ENCODE results near the gene PPP2R2B. TPM values are rescaled to one million over a fixed set of nuclear protein-coding genes. Genes with fewer than 3 reads are reported as not detected.
"Not testable (repeated sequence)": the region's sequence is repeated elsewhere in the genome, so short reads cannot be mapped to it uniquely, and the experiment has no call there.

Gene PPP2R2B
- total RNA-seq, 4 donors from 2014 or later: 9.4 to 29.4 (median 20.7) TPM

GRCh38 chr5:146564007-146564762, 314.4 kb downstream of the PPP2R2B start:
- H3K9me3 ChIP-seq: no peaks in the 10 kb centered on the region
- DNase-seq (ENCODE audit: low spot score in 2 of 2): no peak
- no peaks in the 10 kb centered on the region for H3K36me3 ChIP-seq
- no peak overlapping the region for H3K4me3 ChIP-seq
- H3K27ac ChIP-seq: no peak overlapping the region
- WGBS, 2 donors: 67 to 69% methylated on average over 2 of the region's 2 CpGs
- no peaks in the 10 kb centered on the region for H3K27me3 ChIP-seq
- TF ChIP-seq, protein P1, sequence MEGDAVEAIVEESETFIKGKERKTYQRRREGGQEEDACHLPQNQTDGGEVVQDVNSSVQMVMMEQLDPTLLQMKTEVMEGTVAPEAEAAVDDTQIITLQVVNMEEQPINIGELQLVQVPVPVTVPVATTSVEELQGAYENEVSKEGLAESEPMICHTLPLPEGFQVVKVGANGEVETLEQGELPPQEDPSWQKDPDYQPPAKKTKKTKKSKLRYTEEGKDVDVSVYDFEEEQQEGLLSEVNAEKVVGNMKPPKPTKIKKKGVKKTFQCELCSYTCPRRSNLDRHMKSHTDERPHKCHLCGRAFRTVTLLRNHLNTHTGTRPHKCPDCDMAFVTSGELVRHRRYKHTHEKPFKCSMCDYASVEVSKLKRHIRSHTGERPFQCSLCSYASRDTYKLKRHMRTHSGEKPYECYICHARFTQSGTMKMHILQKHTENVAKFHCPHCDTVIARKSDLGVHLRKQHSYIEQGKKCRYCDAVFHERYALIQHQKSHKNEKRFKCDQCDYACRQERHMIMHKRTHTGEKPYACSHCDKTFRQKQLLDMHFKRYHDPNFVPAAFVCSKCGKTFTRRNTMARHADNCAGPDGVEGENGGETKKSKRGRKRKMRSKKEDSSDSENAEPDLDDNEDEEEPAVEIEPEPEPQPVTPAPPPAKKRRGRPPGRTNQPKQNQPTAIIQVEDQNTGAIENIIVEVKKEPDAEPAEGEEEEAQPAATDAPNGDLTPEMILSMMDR (IDR thresholded peaks at IDR 0.05): no peak
- TF ChIP-seq EP300 (IDR thresholded peaks at IDR 0.05): no peak
- TF ChIP-seq POLR2A (IDR thresholded peaks at IDR 0.05): no peak
- H3K4me1 ChIP-seq: peaks cover 0 to 6% (median 0%) of the 10 kb centered on the region in 4 donors

DNA sequence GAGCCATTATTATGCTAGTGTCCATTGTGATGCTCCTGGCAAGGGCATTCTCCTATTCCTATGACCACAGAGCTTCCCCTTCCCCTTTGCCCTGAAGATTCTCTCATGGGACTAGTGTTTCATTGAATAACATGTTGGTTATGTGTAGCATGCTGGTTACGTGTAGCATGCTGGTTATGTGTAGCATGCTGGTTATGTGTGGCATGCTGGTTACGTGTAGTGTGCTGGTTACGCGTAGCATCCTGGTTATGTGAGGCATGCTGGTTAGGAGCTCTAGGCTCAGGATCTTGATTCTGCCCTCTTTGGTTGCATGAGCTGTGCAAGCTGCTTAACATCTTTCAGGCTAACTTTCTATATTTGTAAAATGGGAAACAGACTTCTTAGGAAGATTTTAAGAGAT, 316.1 kb downstream of the PPP2R2B start:
- no peaks in the 10 kb centered on the region for H3K27me3 ChIP-seq
- no peaks in the 10 kb centered on the region for H3K9me3 ChIP-seq
- no peaks in the 10 kb centered on the region for H3K36me3 ChIP-seq
- TF ChIP-seq EP300 (IDR thresholded peaks at IDR 0.05) (no peak), POLR2A (IDR thresholded peaks at IDR 0.05) (no peak)
- TF ChIP-seq, protein P1 (IDR thresholded peaks at IDR 0.05): no peak
- 92 to 99% methylated on average over 4 of the region's 4 CpGs for WGBS, 2 donors
- H3K4me3 ChIP-seq: no peak overlapping the region
- DNase-seq (ENCODE audit: low spot score in 2 of 2): no peak
- H3K27ac ChIP-seq: no peak overlapping the region
- H3K4me1 ChIP-seq: peaks cover 0 to 6% (median 0%) of the 10 kb centered on the region in 4 donors

GRCh38 chr5:146561711-146562110, 316.8 kb downstream of the PPP2R2B start:
- Histone ChIP-seq H3K27ac (no peak overlapping the region), H3K4me1 (peaks cover 0 to 6% (median 0%) of the 10 kb centered on the region in 4 donors), H3K36me3 (no peaks in the 10 kb centered on the region), H3K27me3 (no peaks in the 10 kb centered on the region), H3K9me3 (no peaks in the 10 kb centered on the region), H3K4me3 (no peak overlapping the region)
- no peak for DNase-seq (ENCODE audit: low spot score in 2 of 2)
- WGBS, 2 donors: 84 to 85% methylated on average over 5 of the region's 5 CpGs
- TF ChIP-seq EP300 (IDR thresholded peaks at IDR 0.05): no peak
- TF ChIP-seq, protein P1 (IDR thresholded peaks at IDR 0.05): no peak
- no peak for TF ChIP-seq POLR2A (IDR thresholded peaks at IDR 0.05)

- TF ChIP-seq POLR2A (IDR thresholded peaks at IDR 0.05) (no peak), EP300 (IDR thresholded peaks at IDR 0.05) (no peak)
- H3K4me3 ChIP-seq: no peak overlapping the region
- DNase-seq (ENCODE audit: low spot score in 2 of 2): no peak
- no peak overlapping the region for H3K27ac ChIP-seq
- no peaks in the 10 kb centered on the region for H3K9me3 ChIP-seq
- H3K27me3 ChIP-seq: no peaks in the 10 kb centered on the region
- 28 to 33% methylated on average over 3 of the region's 3 CpGs for WGBS, 2 donors
- no peaks in the 10 kb centered on the region for H3K36me3 ChIP-seq
- H3K4me1 ChIP-seq: peaks cover 0 to 6% (median 0%) of the 10 kb centered on the region in 4 donors
These were observed 318.2 kb downstream of the PPP2R2B start for GRCh38 chr5:146560205-146560812.

GRCh38 chr5:146556884-146557283, 321.7 kb downstream of the PPP2R2B start:
- WGBS, 2 donors: 90 to 96% methylated on average over 4 of the region's 4 CpGs
- not testable (repeated sequence) for H3K4me3 ChIP-seq; H3K4me1 ChIP-seq; H3K27ac ChIP-seq; DNase-seq (ENCODE audit: low spot score in 2 of 2); H3K9me3 ChIP-seq; H3K27me3 ChIP-seq; H3K36me3 ChIP-seq

GRCh38 chr5:146553446-146553845, 325.1 kb downstream of the PPP2R2B start:
- Histone ChIP-seq H3K9me3 (no peaks in the 10 kb centered on the region), H3K36me3 (no peaks in the 10 kb centered on the region), H3K4me3 (no peak overlapping the region), H3K27me3 (no peaks in the 10 kb centered on the region), H3K27ac (no peak overlapping the region), H3K4me1 (no peaks in the 10 kb centered on the region)
- 66 to 67% methylated on average over 3 of the region's 3 CpGs for WGBS, 2 donors
- DNase-seq (ENCODE audit: low spot score in 2 of 2): no peak
- TF ChIP-seq, protein P1 (IDR thresholded peaks at IDR 0.05): no peak
